Raji (cell line): ENCODE measurements around the gene DYNC1LI2.

Experiments
- POLR2A ChIP-seq: IDR thresholded peaks from 2 replicates; pipeline ENCODE4 v1.6.1; 2011; ENCODE audit warnings: low read depth, low read length, control low read depth; ENCODE audit not compliant: insufficient read depth

DYNC1LI2 gene

DNA sequence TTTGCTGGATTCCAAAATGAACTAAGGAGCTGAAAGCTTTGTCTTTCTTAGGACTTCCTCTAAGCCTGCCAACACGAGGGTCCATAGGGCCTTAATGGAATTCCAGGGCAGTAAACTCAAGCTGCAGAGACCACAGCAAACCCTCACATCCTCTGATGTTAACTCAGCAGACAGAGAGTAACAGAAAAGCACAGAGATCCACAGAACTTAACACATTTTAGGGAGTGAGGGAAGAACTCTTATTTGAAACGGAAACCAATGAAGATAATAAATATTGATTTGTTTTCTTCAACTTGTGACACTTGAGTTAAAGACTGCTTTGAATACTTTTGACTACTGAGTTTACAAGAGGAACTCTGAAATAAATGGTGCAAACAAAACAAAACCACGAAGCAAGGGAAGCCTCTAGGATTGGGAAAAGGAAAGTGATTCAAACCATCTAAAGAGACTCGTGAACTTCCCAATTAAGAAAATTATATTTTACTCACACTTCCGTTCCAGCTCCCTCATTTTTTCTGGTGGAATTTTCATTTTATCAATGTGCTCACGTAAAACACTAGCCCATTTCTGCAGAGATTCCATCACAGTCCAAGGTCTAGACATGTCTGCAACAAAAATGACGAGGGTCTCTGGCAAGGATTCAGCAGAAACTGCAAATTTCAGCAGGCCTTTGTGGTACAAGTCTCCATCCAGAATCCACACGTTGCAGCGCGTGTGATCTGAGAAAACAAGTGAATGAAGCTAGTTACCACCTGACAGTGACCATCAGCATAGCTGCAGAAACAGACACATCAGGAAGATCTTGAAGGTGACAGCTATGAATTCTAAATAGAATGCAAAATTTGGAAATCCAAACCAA, 9.2 kb downstream of the DYNC1LI2 start:
- no peak for TF ChIP-seq POLR2A

DNA sequence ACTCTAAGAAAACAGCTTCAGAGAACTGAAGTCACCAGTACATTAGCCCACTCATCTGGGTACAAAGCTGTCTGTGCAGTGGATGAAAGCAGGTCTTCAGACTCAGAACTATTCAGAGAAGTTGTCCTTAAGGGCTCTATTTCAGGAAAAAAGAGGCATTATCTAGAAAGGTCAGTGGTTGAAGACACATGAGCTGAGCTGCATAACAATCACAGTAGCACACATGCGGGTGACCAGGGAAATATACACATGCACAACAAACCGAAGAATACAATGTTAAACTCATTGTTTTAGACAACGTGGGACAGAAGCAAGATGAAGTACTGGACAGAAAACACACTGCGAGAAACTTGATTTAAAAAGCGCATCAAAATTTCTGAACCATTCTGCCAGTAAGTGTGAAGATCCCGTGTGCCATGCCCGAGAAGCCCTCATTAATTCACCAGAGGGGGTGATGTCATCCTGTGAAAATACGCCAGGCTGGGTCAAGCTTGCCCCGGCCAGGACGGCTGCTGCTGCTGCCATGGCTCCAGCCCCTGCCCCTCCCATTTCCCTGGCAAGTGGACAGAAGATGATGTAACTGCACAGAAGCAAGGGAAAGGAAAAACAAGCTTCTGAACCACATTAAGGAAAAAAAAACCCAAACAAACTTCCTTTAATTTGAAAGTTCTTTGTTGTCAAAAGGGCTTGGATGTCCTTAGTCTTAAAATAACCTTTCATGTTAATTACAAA, 10.1 kb downstream of the DYNC1LI2 start:
- TF ChIP-seq POLR2A = no peak

DNA sequence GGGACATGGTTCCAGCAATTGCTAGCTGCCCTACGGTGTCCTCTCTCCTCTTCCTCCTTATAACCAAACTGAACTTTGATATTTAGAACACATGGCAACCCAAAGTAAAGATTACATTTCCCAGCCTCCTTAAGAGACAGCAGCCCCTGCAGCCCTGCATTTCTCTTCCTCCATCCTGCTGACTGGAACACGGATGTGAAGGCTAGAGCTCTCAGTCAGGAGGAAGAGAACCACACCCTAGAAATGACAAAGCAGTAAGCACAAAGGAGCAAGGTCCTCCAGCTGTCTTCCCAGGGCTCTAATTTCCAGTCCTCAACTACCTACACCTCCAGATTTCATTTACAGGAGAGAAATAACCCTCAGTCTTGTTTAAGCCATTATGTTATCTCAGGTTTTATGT, 10.9 kb downstream of the DYNC1LI2 start:
- TF ChIP-seq POLR2A = no peak

DNA sequence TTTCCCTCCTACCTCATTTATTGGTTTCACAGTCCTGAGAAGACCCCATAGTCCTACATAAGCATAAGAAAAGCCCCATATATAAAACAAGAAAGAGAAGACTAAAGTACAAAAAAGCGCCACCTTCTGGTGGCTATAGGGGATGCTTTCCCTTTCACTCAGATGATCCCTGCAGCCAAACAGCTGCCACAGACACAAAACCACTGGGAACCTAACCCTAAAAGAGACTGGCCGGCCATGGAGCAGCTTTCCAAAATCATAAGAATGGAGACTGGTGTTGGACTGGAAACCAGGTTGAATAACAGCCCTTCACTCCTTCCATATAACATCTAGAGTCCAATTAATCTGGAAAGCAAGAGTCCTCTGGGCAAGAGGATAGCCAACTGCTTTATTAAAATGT, 11.4 kb downstream of the DYNC1LI2 start:
- TF ChIP-seq POLR2A = no peak

DNA sequence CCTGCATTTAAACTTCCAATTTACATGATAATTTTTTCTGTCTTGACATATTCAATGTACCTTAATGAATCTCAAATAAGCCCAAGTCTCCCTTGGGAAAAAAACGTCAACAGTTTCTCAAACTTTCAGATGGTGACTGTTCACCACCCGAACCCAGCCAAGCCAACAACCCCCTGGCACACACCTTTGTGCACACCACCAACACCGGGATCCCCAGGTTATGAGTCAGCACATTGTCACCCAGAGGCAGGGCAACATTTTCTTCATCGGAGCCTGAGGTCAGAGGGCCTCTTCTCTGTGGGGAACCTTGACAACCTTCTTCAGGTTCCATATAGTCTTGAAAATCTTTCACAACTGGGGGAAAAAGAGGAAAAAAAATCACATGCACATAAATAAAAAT, 15.5 kb downstream of the DYNC1LI2 start:
- TF ChIP-seq POLR2A = no peak

DNA sequence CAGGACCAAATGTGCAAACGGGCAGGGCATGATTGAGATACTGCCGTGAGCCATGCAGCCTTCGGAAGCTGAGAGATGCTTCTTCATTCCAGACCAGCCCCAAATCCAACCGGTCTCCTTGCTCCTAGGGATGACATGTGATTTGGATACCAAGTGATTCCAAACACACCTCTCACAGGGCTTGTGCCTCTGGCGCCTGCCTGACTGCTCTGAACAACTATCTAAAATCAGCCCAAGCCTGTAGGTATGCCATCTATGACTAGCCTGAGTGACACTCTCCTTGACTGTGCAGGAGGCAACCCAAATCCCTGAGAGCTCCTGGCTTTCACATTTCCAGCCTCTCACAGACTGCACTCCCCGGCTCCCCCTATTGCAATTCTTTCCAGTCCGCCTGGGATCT, 20.3 kb downstream of the DYNC1LI2 start:
- no peak for TF ChIP-seq POLR2A

DNA sequence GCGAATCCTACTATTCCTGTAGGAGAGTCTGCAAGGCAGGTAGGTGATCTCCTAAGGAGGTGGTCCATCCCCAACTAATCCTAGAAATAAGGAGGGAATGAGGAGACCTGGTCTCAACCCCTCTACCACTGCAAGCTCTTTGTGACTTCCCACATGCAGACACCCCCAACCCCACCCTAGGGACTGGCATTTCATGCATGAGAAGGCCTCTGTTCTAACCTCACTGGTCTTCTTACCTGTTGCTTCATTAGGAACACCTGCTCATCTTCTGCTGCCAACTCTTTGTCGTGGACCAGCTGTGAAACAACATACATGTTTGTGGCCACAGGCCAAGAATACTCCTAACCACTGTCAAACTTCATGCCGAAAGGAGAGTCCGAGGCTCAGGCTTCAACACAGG, 22.6 kb downstream of the DYNC1LI2 start:
- TF ChIP-seq POLR2A = no peak

DNA sequence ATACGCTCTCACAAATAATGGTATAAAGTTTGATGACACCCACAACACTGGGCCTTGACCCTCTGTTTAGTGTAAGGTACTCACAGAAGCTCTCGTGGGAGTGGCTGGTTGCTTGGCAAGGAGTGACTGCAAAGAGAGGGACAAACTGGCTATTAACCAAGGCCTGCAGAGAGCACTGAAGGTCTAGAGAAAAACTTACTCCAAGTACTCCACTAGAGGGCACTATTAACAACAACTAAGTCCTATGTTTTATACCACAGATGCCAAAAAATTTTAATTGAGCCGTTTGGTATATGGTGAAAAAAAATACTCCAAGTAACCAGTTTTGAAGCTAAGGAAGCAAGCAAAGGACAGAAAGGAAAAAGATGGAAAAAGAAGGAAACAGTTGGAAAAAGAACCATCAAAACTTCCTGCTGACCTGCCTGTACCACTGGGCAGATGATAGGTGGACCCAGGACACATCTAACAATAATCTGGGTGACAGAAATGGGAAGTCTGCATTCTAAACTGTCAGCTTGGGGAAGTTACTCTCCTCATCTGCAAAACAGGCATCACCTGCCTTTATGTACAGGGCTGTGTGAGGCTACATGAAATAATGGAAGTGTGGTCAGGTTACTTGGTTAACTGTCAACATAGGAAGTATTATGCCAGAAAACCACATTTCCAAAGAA, 23.2 kb downstream of the DYNC1LI2 start:
- no peak for TF ChIP-seq POLR2A

DNA sequence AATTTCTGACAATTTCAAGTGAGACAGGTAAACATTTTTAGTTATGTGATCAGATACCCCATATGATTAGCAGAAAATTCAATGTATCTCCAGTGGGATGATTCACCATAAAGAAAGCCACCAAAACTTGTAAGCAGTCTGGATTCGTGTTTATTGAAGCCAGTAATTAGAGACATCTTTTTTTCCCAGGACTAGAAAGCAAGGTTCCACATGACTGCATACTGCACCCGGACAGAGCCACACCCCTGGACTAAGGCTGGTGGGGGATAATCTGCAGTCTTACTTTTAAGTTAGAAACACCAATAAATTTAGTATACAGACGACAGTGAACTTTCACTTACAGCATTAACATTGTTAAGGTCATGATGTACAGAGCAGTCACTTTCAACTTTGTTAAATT, 30.6 kb downstream of the DYNC1LI2 start:
- TF ChIP-seq POLR2A = no peak

DNA sequence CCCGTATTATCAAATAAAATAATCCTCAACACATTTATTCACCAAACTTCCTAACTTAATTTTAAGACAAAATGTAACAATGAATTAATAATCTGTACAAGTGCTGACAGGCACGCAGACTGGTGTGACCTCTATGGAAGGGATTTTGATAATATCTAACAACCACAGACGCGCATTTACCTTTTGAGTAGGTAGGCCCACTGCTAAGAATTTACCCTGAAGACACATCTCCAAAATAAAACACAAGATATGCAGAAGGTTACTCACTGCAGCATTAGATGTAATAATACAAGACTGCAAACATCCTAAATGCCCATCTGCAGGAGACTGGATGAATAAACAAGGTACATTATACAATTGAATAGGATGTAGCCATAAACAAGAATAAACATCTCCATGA, 32.2 kb downstream of the DYNC1LI2 start:
- TF ChIP-seq POLR2A = no peak

DNA sequence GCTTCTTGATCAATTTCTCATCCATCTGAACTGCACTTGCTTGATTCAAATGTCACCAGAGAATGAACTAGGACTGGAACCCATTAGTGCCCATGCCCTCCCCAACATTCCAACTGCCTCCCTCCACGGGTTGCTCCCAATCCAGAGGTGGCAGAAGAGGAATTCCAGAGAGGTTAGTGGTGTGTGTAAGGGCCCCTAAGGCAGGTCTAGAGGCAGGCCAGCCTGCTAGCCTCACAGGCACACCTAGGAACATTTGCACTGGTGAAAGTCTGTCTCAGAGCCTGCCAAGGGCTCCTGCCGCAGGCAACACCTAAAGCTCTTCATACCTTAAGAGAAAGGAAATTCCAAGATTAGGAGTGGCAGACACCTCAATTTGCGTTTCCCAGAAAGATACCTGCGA, 33.6 kb downstream of the DYNC1LI2 start:
- no peak for TF ChIP-seq POLR2A

DNA sequence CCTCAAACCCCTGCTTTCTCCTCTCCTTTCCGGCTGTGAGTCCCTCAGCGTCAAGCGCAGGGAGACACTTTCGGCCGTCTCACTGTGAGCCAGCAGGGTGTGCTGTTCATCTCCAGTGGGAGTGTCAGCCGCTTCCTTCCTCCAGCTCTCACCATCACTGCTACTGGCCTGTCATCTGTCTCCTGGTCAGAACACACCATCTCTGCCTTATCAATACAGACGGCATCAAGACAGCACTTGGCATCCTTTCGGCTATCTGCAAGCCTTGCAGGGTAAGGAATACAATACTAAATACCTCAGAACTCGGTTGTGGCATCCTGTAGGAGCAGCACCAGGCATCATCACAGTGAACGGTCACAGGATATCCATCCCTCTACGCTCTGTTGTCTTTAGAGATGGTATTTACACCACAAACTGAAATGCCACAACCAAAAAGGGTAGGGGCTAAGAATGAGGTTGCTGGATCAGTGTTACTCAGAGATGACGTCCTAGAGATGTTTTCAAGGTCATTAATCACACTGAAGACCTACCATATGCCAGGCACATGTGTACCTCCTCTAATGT, 34.2 kb downstream of the DYNC1LI2 start:
- no peak for TF ChIP-seq POLR2A

DNA sequence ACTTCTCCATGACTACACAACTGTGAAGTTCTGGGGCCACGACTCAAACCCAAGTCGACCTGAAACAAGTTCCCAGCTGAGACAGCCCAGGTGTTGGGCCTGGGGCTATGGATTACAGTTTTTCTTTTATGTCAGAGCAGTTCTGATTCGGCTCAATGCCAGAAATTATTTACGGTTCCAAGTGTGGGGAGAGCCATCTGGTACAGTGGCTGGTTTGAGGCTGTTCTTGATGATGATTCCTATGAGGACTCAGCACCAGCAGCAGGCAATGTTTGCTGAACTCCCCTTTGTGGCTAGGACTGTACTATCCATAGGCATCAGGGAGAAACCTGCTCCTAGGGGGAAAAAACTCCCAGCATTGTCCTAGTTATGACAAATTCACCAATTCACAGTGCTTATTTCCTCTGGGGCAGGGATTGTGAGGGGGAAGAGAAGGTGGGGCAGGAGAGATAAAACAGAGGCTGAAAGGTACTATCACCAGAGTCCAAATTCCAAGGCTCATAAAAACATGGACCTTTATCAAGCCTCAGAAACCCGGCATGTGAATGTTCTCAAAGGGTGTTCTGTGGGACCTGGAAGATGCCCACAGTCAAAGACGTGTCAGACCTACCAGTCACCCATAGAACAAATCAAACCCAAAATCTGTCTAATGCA, 36.6 kb downstream of the DYNC1LI2 start:
- no peak for TF ChIP-seq POLR2A

DNA sequence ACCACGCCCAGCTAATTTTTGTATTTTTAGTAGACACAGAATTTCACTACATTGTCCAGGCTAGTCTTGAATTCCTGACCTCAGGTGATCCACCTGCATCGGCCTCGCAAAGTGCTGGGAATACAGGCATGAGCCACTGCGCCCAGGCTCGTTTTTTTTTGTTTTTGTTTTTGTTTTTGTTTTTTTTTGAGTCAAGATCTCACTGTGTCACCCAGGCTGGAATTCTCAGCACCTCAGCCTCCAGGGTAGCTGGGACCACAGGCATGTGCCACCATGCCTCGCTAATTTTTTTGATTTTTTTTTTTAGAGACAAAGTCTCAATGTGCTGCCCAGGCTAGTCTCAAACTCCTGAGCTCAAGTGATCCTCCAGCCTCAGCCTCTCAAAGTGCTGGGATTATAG, 37.3 kb downstream of the DYNC1LI2 start:
- TF ChIP-seq POLR2A = no peak

DNA sequence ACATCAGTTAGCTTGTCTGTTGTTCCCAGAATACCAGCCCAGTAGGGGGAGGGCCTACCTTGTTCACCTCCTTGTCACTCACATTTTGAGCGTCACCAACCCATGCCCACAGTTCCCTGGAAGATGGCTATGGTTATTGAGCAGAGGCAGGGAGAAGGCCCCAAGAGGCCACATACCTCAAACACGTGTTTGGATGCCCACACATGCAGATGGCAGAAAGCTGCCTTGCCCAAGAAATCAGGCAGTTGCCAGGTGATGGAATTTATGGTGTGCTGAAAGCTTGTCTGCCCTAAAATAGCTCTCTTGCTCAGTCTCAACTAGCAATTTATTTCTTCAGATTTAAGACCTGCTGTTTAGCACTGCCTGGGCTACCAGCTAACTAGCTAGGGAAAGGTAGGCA, 38.3 kb downstream of the DYNC1LI2 start:
- no peak for TF ChIP-seq POLR2A
